Activated CD4-positive, alpha-beta T cell treated with anti-CD3 and anti-CD28 coated beads, Interleukin-2, amount 50 U/mL, for 16 hours (primary cell): ENCODE data around the gene CLK1.

Experiments
- DNase-seq: peaks from one replicate; pipeline ENCODE4 v3.0.0-alpha.2; 2020

CLK1 gene

GRCh38 chr2:200810252-200810997 lies 54.0 kb downstream of the CLK1 start:
- no peak for DNase-seq

- no peak for DNase-seq
Measured at GRCh38 chr2:200809506-200810251, 54.8 kb downstream of the CLK1 start.
